GM21360 (cell line): ENCODE measurements around the gene AUP1.
"Not testable (repeated sequence)": the region's sequence is repeated elsewhere in the genome, so short reads cannot be mapped to it uniquely, and the experiment has no call there.

Source experiments
- ATAC-seq: cut with Tn5 transposase; IDR thresholded peaks from one replicate; pipeline ENCODE4 v1.9.1; 2021; ENCODE audit warnings: mild to moderate bottlenecking, moderate library complexity; ENCODE audit not compliant: unreplicated experiment

The AUP1 gene, protein sequence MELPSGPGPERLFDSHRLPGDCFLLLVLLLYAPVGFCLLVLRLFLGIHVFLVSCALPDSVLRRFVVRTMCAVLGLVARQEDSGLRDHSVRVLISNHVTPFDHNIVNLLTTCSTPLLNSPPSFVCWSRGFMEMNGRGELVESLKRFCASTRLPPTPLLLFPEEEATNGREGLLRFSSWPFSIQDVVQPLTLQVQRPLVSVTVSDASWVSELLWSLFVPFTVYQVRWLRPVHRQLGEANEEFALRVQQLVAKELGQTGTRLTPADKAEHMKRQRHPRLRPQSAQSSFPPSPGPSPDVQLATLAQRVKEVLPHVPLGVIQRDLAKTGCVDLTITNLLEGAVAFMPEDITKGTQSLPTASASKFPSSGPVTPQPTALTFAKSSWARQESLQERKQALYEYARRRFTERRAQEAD

GRCh38 chr2:74529357-74530238 lies at the start of gene AUP1, which contains the start of gene HTRA2:
Gene AUP1 (minus strand): TSS chr2:74529706. CDS start chr2:74529629, 77 bp downstream.
Gene HTRA2 (plus strand): TSS chr2:74529933. CDS start chr2:74530007, 74 bp downstream.
- ATAC-seq, result peak; percentile 71

- no peak for ATAC-seq
Observed at GRCh38 chr2:74578408-74578807, 48.9 kb upstream of the AUP1 start.

DNA sequence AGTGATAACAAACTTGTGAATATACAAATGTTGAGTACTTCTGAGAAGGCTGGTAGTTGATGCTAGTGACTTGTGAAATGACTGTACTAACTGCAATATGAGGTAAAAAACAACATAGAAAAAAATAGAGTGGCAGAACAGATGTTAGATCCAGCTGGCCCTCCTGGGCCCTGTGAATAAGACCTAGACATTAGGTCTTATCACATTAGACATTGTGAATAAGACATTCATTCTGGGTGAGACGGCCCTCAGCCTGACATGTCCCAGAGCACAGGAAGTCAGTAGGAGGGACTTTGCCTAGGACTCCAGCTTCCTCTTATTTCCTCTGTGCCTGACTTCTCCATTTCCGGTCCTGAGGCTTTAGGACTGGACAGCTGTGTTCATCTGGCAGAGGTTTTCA lies 47.9 kb upstream of the AUP1 start:
- ATAC-seq, result no peak

DNA sequence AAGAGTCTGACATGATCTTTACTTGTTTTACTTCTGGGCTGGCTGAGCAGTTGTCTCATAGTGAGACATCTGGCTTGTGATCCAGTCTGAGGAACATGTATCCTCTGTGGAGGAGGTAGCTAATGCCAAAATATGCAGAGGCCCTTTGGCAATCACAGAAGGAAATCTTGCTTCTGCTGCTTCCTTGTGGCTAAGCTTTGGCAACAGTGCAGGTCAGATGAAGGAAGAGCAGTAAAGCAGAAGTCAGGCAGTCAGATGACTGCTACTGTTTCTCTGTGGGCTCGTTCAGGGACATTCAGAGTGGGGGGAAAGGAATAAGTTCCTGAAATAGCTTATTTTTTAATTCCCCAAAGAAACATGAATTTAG lies 47.3 kb upstream of the AUP1 start:
- ATAC-seq, result no peak

GRCh38 chr2:74576211-74576862 lies 46.8 kb upstream of the AUP1 start:
- no peak for ATAC-seq

DNA sequence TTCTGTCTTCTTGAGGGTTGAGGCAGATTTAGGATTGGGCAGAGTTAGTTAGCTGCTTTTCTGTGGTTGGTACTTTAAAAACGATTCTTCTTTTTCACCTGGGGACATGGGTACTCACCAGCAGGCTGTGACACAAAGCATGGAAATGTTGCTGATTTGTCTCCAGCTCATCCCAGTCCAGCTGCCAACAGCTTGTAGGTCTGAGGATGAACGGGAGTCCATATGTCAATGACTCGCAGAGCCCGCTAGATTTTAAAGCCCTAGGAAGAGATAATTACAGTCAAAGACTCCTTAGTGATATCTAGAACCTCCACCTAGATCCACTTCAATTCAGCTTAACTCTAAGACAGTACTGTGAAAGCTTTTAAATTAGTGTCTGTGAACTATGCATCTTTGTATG lies 45.8 kb upstream of the AUP1 start:
- no peak for ATAC-seq

GRCh38 chr2:74573747-74574562 lies 44.4 kb upstream of the AUP1 start:
- peak; percentile 33 for ATAC-seq

- no peak for ATAC-seq
Observed at GRCh38 chr2:74572178-74572925, 42.8 kb upstream of the AUP1 start.

- ATAC-seq, result peak; percentile 60
Observed at GRCh38 chr2:74571058-74571457, 41.6 kb upstream of the AUP1 start.

GRCh38 chr2:74569686-74570085 lies 40.2 kb upstream of the AUP1 start:
- ATAC-seq, result no peak

DNA sequence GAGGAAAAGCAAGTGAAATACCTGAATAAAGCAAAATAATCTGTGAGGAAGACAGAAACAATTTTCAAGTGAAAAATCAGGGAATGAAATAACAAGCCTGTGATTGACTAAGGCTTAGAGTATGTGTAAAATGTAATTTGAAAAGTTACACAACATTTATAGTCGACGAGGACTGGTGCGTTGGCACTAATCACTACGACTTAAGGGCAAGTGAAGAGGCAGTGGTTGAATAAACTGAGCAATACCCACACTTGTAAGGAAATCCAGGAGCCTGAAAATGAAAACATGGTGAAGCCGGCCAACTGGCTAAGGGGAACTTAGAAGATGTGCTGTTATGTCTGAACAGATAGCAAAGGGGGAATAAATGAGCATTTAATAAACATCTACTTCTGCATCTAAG lies 38.4 kb upstream of the AUP1 start:
- ATAC-seq, result no peak

GRCh38 chr2:74566754-74567085 lies 37.2 kb upstream of the AUP1 start:
- ATAC-seq, result peak; percentile 35

DNA sequence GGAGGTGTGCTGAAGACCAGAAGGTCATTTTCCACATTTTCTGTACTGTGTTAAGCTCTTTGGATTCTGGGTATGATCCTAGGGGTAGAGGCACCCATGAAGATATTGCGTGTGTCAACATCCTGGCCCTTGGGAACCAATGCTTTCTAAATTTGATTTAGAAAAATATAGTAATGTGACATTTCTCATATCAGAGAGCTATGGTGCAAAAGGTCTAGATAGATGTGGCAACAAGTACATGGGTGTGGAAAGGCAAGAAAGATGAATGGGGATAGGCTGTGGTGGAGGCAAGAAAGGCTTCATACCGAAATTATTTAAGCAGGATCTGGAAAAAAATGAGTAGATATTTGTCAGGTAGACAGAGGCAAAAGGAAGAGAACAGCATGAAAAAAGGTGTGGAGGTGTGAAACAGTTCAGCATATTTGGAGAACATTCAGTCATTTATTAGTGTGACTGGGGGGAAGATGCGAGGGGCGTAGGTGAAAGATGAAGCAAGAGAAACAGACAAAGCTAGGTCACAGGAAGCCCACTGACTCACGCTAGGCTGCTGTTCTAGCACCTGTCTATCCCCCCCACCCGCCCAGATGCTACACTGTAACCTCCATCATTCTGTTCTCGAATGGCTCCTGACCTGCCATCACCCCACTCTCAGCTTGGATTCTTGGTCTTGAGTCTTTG lies 36.7 kb upstream of the AUP1 start:
- peak; percentile 7 for ATAC-seq

DNA sequence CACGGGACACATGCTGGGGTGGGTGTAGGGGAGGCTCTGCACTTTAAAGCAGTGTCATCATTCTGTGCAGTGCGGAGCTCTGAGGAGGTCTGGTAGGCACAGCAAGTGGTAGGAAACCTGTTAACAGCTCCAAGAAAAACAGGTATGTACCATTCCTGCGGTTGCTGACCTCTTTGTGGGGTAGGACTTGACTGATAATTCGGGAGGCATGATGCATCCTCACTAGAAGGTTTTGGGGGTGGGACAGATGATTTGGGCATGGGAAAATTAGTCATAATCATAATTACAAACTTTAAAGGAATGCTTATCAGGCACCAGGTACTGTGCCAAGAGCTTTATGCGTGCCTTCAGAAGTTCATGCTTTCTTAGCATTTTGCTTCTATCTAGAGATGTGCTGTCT lies 34.7 kb upstream of the AUP1 start:
- ATAC-seq, result no peak

DNA sequence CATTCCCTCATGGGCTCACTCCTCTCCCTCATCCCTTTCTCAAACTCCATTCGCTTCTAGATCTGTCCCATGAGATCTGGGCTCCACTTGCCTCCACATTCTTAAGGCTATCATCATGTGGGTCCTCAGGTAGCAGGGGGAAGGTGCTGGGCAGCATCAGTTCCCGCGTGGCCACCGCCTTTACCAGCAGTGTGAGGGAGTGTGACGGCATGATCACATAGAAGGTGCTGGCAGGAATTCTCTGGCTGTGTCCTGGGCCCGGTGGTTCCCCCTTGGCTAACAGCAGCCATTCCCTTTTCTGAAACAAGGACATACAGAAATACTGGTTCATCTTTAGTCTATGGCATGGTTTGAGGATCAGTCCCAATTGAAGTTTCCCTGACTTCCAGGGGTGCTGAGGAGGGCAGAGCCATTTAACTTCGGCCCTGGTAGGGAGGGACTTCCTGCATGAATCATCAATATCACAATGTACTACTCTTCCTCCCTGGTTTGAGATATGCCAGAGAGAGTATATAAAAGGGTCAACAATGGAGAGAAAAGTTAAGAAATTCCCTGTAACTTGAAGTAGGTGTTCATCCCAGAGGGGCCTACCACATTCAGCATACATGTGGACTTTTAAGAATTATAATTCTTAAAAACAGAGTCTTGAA lies 32.7 kb upstream of the AUP1 start:
- no peak for ATAC-seq

DNA sequence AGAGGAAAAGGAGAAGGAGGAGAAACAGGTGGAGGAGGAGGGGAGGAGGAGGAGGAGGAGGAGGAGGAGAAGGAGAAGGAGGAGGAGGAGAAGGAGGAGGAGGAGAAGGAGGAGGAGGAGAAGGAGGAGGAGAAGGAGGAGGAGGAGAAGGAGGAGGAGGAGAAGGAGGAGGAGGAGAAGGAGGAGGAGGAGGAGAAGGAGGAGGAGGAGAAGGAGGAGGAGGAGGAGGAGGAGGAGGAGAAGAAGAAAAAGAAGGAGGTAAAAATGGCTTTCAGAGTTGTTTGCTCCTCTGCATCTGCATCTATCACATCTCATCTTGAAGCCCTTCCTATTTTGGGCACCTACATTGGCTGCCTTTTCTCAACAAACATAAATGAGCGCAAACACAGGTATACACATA lies 31.5 kb upstream of the AUP1 start:
- not testable (repeated sequence) for ATAC-seq

- no peak for ATAC-seq
Observed at GRCh38 chr2:74560591-74560990, 31.1 kb upstream of the AUP1 start.

- no peak for ATAC-seq
Observed at GRCh38 chr2:74559912-74560311, 30.4 kb upstream of the AUP1 start.
